Subcutaneous abdominal adipose tissue (tissue), 5 donors: Measurements from ENCODE around the gene POU6F2.

ENCODE experiments used
- H3K27ac ChIP-seq: one replicate; pipeline ENCODE4 v1.7.0; 2013; ENCODE audit warnings: low read depth, mild to moderate bottlenecking, inconsistent platforms, low read length, moderate library complexity
- H3K27me3 ChIP-seq, 5 donors: one replicate each; pipeline ENCODE4 v1.7.0; 2013; ENCODE audit warnings: low read length in 5 of 5, inconsistent platforms in 1 of 5; ENCODE audit not compliant: control insufficient read depth in 5 of 5, insufficient read depth in 4 of 5
- H3K36me3 ChIP-seq, 5 donors: one replicate each; pipeline ENCODE4 v1.7.0; 2013; ENCODE audit warnings: low read length in 5 of 5; ENCODE audit not compliant: control insufficient read depth in 5 of 5, insufficient read depth in 5 of 5
- H3K4me1 ChIP-seq, 5 donors: one replicate each; pipeline ENCODE4 v1.7.0; 2013; ENCODE audit warnings: low read length in 5 of 5, mild to moderate bottlenecking in 3 of 5, moderate library complexity in 1 of 5; ENCODE audit not compliant: control insufficient read depth in 5 of 5, insufficient read depth in 5 of 5
- H3K4me3 ChIP-seq, 5 donors: one replicate each; pipeline ENCODE4 v1.7.0; 2013; ENCODE audit warnings: low read length in 5 of 5, low read depth in 1 of 5
- H3K9ac ChIP-seq, 5 donors: one replicate each; pipeline ENCODE4 v1.7.0; 2013; ENCODE audit warnings: low read length in 5 of 5, mild to moderate bottlenecking in 4 of 5, moderate library complexity in 3 of 5
- H3K9me3 ChIP-seq, 5 donors: one replicate each; pipeline ENCODE4 v1.7.0; 2013; ENCODE audit warnings: low read length in 5 of 5; ENCODE audit not compliant: control insufficient read depth in 5 of 5
- donor health status: healthy.
- donor health status: healthy.
- donor health status: healthy.
- donor health status: healthy.
- donor health status: healthy.

The POU6F2 gene

DNA sequence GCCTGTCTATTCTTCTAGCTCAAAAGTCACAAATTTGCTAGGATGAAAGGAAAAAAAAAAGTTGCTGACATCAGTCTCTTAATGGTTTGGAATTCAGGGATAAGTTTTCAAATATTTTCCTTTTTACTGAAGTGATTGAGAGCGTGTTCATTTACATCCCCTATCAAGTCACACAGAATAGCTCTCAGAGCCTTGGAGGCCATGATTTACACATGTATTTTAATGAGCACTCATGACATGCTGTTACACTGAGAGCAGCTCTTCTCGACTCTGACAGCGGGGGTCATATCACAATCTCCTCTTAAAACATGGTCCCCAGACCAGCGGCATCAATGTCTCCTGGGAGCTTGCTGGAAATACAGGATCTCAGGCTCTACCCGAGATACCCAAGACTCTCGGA is 232.7 kb downstream of the POU6F2 start:
- no peaks in the 10 kb centered on the region for H3K9me3 ChIP-seq
- no peaks in the 10 kb centered on the region for H3K36me3 ChIP-seq
- no peak overlapping the region for H3K4me3 ChIP-seq
- no peaks in the 10 kb centered on the region for H3K27me3 ChIP-seq
- no peaks in the 10 kb centered on the region for H3K4me1 ChIP-seq
- H3K9ac ChIP-seq: no peak overlapping the region
- H3K27ac ChIP-seq: no peak overlapping the region

GRCh38 chr7:39211581-39211980 is 233.9 kb downstream of the POU6F2 start:
- no peaks in the 10 kb centered on the region for H3K27me3 ChIP-seq
- no peak overlapping the region for H3K27ac ChIP-seq
- no peak overlapping the region for H3K9ac ChIP-seq
- H3K4me1 ChIP-seq: no peaks in the 10 kb centered on the region
- no peak overlapping the region for H3K4me3 ChIP-seq
- H3K9me3 ChIP-seq: no peaks in the 10 kb centered on the region
- H3K36me3 ChIP-seq: no peaks in the 10 kb centered on the region

GRCh38 chr7:39212876-39213275 is 235.2 kb downstream of the POU6F2 start:
- Histone ChIP-seq H3K4me1 (no peaks in the 10 kb centered on the region), H3K27ac (no peak overlapping the region), H3K9ac (no peak overlapping the region), H3K9me3 (no peaks in the 10 kb centered on the region), H3K4me3 (no peak overlapping the region), H3K27me3 (no peaks in the 10 kb centered on the region), H3K36me3 (no peaks in the 10 kb centered on the region)

DNA sequence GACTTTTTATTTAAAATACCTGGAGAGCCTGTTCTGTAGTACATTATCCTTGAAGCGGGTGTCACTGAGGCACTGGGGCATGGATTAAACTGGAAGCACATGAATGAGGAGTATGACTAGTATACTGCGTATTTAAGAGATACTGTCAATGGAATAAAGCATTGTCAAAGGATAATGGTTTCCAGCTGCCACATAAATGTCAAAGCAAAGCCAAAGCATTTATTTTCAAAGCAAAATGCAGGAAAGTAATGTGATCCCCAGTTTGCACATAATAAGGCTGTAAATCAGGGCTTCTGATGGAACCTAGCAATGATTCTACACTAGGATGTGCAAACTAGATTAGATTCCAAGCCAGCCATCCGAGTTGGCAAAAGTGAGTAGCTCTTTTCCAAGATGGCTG is 240.1 kb downstream of the POU6F2 start:
- no peaks in the 10 kb centered on the region for H3K27me3 ChIP-seq
- no peak overlapping the region for H3K9ac ChIP-seq
- no peaks in the 10 kb centered on the region for H3K4me1 ChIP-seq
- H3K27ac ChIP-seq: no peak overlapping the region
- no peaks in the 10 kb centered on the region for H3K36me3 ChIP-seq
- no peak overlapping the region for H3K4me3 ChIP-seq
- H3K9me3 ChIP-seq: no peaks in the 10 kb centered on the region

GRCh38 chr7:39219869-39220268 is 242.2 kb downstream of the POU6F2 start:
- H3K36me3 ChIP-seq: no peaks in the 10 kb centered on the region
- H3K4me3 ChIP-seq: no peak overlapping the region
- H3K4me1 ChIP-seq: peaks cover 0 to 4% (median 0%) of the 10 kb centered on the region in 5 donors
- H3K9me3 ChIP-seq: no peaks in the 10 kb centered on the region
- H3K27me3 ChIP-seq: no peaks in the 10 kb centered on the region
- no peak overlapping the region for H3K27ac ChIP-seq
- no peak overlapping the region for H3K9ac ChIP-seq

GRCh38 chr7:39221901-39222300 is 244.2 kb downstream of the POU6F2 start:
- no peak overlapping the region for H3K9ac ChIP-seq
- no peaks in the 10 kb centered on the region for H3K36me3 ChIP-seq
- H3K27ac ChIP-seq: no peak overlapping the region
- peaks cover 0 to 4% (median 0%) of the 10 kb centered on the region in 5 donors for H3K4me1 ChIP-seq
- no peak overlapping the region for H3K4me3 ChIP-seq
- H3K9me3 ChIP-seq: no peaks in the 10 kb centered on the region
- no peaks in the 10 kb centered on the region for H3K27me3 ChIP-seq

- no peak overlapping the region for H3K4me3 ChIP-seq
- no peaks in the 10 kb centered on the region for H3K27me3 ChIP-seq
- peaks cover 0 to 4% (median 0%) of the 10 kb centered on the region in 5 donors for H3K4me1 ChIP-seq
- H3K36me3 ChIP-seq: no peaks in the 10 kb centered on the region
- H3K9me3 ChIP-seq: no peaks in the 10 kb centered on the region
- no peak overlapping the region for H3K27ac ChIP-seq
- no peak overlapping the region for H3K9ac ChIP-seq
Measured at GRCh38 chr7:39228946-39229345, 251.2 kb downstream of the POU6F2 start.

DNA sequence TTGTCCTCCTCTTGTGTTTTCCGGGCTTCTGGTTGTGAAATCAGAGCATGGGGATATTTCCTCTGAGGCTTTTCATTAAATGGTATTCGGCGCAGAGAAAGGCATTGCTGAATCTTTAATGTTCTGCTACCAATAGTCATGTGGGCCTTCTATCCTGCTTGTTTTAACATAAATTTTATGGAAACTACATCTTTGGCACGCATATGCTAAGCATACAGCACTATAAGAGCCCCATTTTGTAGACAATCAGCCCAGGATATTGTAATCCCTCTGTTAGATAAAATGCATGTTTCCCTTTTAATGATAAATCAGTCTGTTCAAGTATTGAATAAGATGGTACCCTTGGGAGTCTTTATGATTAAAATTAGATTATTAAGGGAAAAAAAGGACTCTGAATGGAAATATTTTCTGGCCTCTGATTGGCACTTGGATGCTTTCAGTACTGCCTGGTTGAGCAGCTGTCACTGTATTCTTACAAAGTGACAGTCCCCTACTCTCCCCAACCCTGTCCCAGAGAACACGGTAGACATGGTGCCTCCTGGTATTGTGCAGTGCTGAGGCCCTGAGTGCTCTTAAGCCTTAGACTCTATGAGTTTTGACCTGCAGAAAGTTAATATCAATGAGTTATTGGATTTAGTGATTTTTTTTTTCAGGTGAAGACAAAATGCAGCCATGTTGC is 256.3 kb downstream of the POU6F2 start:
- Histone ChIP-seq H3K4me3 (no peak overlapping the region), H3K27me3 (no peaks in the 10 kb centered on the region), H3K9ac (no peak overlapping the region), H3K36me3 (no peaks in the 10 kb centered on the region), H3K9me3 (no peaks in the 10 kb centered on the region), H3K27ac (no peak overlapping the region), H3K4me1 (no peaks in the 10 kb centered on the region)

GRCh38 chr7:39238234-39238869 is 260.6 kb downstream of the POU6F2 start:
- Histone ChIP-seq H3K9ac (no peak overlapping the region), H3K4me1 (no peaks in the 10 kb centered on the region), H3K4me3 (no peak overlapping the region), H3K27me3 (no peaks in the 10 kb centered on the region), H3K27ac (no peak overlapping the region), H3K9me3 (no peaks in the 10 kb centered on the region), H3K36me3 (no peaks in the 10 kb centered on the region)

DNA sequence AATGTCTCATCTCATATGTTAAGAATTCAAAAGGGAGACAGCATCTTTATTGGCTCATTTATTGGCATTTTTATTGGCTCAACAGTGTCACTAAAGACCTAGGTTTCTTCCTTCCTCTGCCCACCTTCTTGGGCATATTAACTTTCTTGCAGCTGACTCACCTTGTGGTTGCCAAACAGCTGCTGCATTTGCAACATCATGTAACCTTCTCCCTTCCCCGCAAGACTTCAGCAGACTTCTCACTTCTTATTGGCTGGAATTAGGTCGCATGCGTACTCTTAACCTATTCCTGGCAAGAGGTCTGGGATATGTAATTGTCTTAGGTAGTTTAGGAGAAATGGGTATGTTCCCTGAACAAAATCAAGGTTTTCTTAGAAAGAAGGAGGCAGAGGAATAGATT is 263.2 kb downstream of the POU6F2 start:
- Histone ChIP-seq H3K4me1 (no peaks in the 10 kb centered on the region), H3K27me3 (no peaks in the 10 kb centered on the region), H3K4me3 (no peak overlapping the region), H3K27ac (no peak overlapping the region), H3K9me3 (no peaks in the 10 kb centered on the region), H3K36me3 (no peaks in the 10 kb centered on the region), H3K9ac (no peak overlapping the region)
